Activated CD8-positive, alpha-beta memory T cell treated with anti-CD3 and anti-CD28 coated beads for 1 hour (primary cell): ENCODE results near the gene CNTNAP2.

Experiments used
- DNase-seq, 2 donors: peaks; one replicate each; pipeline ENCODE4 v3.0.0-alpha.2; 2020; ENCODE audit warnings: low read depth in 1 of 2; ENCODE audit errors: extremely low read depth in 1 of 2

Gene CNTNAP2

GRCh38 chr7:147188467-147188866 lies 1071.9 kb downstream of the CNTNAP2 start:
- no peak for DNase-seq

- DNase-seq, result no peak
These were observed 1076.9 kb downstream of the CNTNAP2 start for GRCh38 chr7:147193476-147193875.

- DNase-seq, result no peak
These were observed 1079.9 kb downstream of the CNTNAP2 start for GRCh38 chr7:147196481-147196880.

DNA sequence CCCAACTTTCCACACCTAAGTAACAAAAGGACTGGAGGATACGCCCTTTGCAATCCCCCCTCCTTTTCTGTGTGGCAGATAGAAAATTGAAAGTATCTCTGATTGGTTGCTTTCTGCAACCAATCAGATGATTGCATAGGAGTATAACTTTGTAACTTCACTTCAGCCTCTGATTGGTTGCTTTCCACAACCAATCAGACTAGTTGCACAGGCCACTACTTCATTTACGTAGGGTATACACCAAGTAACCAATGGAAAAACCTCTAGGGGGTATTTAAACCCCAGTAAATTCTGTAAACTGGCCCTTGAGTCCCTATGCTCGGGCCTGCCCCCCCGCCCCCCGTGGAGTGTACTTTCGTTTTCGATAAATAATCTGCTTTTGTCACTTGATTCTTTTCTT lies 1080.4 kb downstream of the CNTNAP2 start:
- DNase-seq, result no peak

- no peak for DNase-seq
These were observed 1083.3 kb downstream of the CNTNAP2 start for GRCh38 chr7:147199868-147200267.

DNA sequence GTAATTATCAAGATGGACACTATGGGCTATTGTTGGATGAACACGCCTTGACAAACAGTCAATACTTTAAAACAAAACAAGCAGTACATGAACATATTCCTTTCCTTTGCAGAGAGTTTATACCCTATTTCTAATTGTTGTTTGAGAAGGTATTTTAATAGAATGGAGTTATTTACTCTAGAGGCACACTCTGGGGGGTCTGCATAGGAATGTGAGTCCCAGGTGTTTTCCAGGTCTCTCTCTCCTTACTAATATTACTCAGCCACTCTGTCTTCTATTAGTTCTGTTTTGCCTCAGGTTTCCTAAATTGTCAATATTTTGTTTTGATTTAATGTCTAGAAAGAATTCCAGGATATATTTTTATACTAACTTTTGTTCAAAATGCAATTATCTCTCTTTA lies 1091.4 kb downstream of the CNTNAP2 start:
- DNase-seq, result no peak

DNA sequence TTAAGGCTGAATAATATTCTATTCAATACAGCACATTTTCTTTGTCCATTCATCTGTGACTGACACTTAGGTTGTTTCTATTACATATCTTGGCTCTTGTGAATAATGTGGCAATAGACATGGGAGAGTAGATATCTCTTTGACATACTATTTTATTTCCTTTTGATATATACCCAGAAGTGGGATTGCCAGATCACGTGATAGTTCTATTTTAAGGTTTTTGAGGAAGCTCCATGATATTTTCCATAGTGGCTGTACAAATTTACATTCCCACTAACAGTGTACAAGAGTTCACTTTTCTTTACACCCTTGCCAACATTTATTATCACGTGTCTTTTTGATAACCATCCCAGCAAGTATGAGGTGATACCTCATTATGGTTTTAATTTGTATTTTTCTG lies 1114.7 kb downstream of the CNTNAP2 start:
- DNase-seq, result no peak

GRCh38 chr7:147235645-147236382 lies 1119.2 kb downstream of the CNTNAP2 start:
- DNase-seq, result no peak

GRCh38 chr7:147240468-147240867 lies 1123.9 kb downstream of the CNTNAP2 start:
- no peak for DNase-seq

DNA sequence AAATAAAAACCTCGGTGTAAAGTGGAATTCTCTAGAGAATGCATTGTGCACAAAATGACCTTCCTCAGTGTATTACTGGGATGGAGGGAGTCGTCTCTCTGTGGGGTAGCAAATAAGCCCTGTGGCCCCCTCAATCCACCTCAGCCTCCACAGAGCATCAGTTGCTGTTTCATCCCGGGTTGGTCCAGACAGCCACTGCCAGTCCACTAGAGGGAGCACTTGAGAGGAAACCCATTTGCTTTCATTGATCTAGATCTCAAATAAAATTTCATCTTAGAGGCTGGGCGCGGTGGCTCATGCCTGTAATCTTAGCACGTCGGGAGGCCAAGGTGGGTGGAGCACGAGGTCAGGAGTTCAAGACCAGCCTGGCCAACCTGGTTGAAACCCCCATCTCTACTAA lies 1128.7 kb downstream of the CNTNAP2 start:
- DNase-seq, result no peak

DNA sequence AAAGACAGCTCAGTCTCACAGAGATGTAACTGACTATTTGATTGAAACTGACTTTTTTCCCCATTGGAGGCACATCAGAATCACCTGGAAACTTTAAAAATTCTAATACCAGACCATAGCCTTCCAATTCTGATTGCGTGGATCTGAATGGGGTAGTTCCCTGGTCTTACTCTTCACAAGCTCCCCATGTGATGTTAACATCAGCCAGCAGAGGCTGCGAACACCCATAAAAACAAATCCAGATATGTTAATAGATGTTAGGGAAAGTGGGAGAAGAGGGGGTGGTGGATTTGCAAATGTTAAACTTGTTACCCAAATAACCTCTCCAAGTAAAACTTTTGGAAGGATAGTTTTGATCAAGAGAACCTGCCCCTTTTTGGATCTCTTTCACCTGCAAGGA lies 1133.4 kb downstream of the CNTNAP2 start:
- DNase-seq, result no peak

GRCh38 chr7:147251751-147252325 lies 1135.2 kb downstream of the CNTNAP2 start:
- DNase-seq, result no peak

DNA sequence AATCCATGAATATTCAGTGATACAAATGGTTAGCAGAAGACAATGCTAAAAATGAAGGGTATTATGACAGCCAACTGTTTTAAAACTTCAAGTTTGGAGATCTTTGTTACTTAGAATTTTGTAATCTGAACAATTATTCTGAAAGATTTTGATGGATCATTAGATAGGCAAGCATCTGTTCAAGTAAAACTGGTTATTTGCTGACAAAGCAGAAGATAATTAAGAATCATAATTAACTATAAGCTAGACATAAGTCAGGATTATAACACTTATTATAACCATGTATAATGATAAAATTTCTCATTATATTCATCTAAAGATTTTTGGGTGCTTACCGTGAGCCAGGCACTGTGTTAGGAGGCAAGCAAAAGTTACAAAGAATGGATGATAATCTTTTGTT lies 1145.1 kb downstream of the CNTNAP2 start:
- no peak for DNase-seq

GRCh38 chr7:147265528-147265927 lies 1148.9 kb downstream of the CNTNAP2 start:
- no peak for DNase-seq

DNA sequence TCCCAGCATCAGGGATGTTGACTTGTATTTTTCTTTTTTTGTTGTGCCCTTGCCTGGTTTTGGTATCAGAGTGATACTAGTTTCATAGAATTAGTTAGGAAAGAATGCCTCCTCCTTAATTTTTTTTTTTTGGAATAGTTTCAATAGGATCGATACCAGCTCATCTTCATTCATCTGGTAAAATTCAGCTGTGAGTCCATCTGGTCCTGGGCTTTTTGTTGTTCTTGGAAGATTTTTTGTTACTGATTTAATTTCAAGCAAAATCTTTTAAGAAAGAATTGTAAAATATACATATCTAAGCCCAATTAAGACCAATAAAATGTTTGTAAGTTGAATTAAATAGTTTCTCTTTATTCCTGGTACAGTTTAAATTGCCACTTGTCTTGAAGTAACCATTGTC lies 1159.5 kb downstream of the CNTNAP2 start:
- no peak for DNase-seq

DNA sequence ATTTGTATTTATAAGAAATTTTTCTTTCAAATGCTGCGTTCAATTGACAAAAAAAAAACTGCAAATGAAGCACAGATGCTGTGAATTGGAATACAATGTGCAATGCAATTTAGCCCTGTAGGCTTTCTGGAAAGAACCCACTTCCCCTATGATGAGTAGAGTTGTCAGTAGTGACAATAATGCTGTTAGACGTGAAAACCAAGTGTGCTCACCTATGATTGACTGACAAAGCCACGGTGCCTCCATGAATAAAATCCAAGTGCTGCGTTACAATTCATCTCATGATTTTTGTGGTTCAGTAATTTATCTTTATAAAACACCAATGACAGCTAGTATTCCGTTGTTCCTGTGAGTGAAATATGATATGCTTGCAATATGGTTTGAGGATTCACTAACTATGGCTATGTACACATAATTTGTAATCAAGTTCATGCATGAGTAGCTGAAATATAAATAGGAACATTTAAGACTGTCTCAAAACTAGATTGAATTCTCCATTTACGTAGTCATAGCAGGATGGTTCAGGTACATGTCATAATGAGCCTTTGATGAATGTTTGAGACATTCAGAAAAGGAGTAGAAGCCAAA lies 1160.3 kb downstream of the CNTNAP2 start:
- DNase-seq, result no peak

DNA sequence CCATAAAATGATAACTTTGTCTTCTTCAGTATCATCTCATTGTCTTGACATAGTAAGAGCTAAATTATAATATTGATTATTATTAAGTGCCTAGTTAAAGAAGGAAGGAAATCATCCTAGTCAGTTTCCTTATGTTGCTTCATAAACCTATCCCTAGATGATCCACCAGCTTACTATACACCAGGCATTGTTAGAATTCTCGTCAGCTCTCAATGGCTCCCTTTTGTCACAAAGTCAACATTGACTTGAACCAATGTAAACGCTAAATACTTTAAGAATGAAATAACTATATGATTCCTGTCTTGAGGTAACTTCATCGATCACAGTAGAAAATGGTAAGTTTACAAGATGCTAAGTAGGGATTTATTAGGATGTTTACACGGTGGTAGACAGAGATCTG lies 1162.9 kb downstream of the CNTNAP2 start:
- no peak for DNase-seq

DNA sequence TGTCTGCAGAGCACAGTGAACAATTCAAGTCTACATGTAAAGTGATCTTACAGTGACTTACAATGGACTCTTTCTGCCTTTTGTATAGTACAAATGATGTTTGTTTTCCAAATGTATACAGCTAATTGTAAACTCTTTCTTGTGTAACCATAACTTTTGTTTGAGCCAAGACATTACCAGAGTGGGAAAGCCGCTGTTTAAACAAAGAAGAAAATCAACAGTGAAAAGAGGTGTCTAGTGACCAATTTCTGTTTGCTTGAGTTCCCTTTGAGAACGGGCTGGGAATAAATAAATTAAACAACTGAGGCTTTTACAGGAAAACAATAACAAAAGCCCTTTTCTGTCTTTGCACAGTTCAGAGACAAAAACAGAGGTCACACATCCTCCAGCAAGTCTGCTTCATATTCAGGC lies 1163.4 kb downstream of the CNTNAP2 start:
- DNase-seq, result no peak

DNA sequence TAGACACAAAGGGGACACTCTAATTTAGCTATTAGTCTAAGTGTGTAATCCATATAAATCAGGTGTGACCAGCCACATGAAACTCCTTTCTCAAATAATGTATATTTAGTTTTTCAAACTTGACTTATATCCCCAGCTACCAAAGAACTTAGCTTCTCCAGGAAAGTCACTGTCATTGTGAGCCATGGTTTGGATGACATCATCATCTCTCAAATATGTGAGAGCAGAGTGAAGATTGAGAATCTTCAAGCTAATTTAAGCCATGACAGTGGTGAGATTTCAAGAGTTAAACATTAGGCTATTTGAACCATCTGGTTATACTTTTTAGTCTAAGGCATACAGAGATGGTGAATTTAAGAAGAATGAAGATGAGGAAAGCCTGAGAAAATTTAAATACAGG lies 1165.6 kb downstream of the CNTNAP2 start:
- no peak for DNase-seq

- DNase-seq, result no peak
These were observed 1179.6 kb downstream of the CNTNAP2 start for GRCh38 chr7:147296201-147296600.

- DNase-seq, result no peak
These were observed 1180.4 kb downstream of the CNTNAP2 start for GRCh38 chr7:147296986-147297385.

DNA sequence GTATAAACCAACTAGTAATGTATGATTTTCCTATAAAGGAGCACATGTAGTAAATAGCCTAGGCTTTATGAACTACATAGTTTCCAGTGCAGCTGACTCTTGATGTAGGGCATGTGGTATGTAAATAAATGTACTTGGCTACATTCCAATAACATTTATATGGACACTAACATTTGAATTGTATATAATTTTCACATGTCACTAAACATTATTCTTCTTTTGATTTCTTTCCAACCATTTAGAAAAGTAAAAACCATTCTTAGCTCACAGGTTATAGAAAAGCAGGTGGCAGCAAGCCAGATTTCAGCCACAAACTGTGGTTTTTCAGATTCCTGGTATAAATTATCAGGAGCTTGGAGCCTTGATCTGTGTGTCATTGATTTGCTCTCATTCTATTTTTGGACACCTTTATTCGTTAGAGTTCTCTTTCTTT lies 1182.0 kb downstream of the CNTNAP2 start:
- no peak for DNase-seq
